Occipital lobe (tissue), 3 donors: ENCODE data around the gene FCRLB. TPM values are rescaled to one million over a fixed set of nuclear protein-coding genes. Genes with fewer than 3 reads are reported as not detected.
"Not testable (repeated sequence)": the region's sequence is repeated elsewhere in the genome, so short reads cannot be mapped to it uniquely, and the experiment has no call there.

Source experiments
- DNase-seq: peaks from one replicate; lab custom pipeline; 2025; lab: John Stamatoyannopoulos, UW
- small RNA-seq: library from RNA; depleted of rRNA; stranded (forward); fragments of <200 nt; gene quantifications from one replicate; pipeline ENCODE3, GENCODE V24; 2014
- total RNA-seq: library from RNA; depleted of rRNA; stranded (reverse); fragments of >200 nt; gene quantifications from one replicate; pipeline ENCODE4 v1.2.3, GENCODE V29; 2014

FCRLB gene
- total RNA-seq, 1 donor from 2014 or later = 3.1 TPM

- no peak for DNase-seq
Measured at GRCh38 chr1:161740921-161741320, 19.6 kb downstream of the FCRLB start.

GRCh38 chr1:161743231-161743630 is 21.9 kb downstream of the FCRLB start:
- DNase-seq = no peak

GRCh38 chr1:161747801-161748200 is 26.5 kb downstream of the FCRLB start:
- DNase-seq = no peak

- peak; percentile 94 for DNase-seq
Measured at GRCh38 chr1:161749509-161750407, 28.4 kb downstream of the FCRLB start, which contains the start of gene DUSP12. Gene DUSP12 (plus strand): TSS chr1:161749786. CDS start chr1:161749802, 16 bp downstream.

- DNase-seq = no peak
Measured at GRCh38 chr1:161763522-161764098, 42.3 kb downstream of the FCRLB start.

- DNase-seq = peak; percentile 82
Measured at GRCh38 chr1:161766102-161766981, 45.0 kb downstream of the FCRLB start, which contains the start of gene ATF6. Gene ATF6 (plus strand): TSS chr1:161766320. CDS start chr1:161766361, 41 bp downstream.

GRCh38 chr1:161768461-161768860 is 47.1 kb downstream of the FCRLB start:
- no peak for DNase-seq

- DNase-seq = no peak
Measured at GRCh38 chr1:161768986-161769672, 47.8 kb downstream of the FCRLB start.

- DNase-seq = not testable (repeated sequence)
Measured at GRCh38 chr1:161769673-161770045, 48.3 kb downstream of the FCRLB start.

- DNase-seq = no peak
Measured at GRCh38 chr1:161770250-161770649, 48.9 kb downstream of the FCRLB start.

GRCh38 chr1:161771161-161771560 is 49.8 kb downstream of the FCRLB start:
- no peak for DNase-seq

- no peak for DNase-seq
Measured at GRCh38 chr1:161771973-161772372, 50.6 kb downstream of the FCRLB start.

- DNase-seq = no peak
Measured at GRCh38 chr1:161772397-161772796, 51.1 kb downstream of the FCRLB start.

GRCh38 chr1:161773791-161774190 is 52.4 kb downstream of the FCRLB start:
- DNase-seq = no peak

GRCh38 chr1:161777261-161777660 is 55.9 kb downstream of the FCRLB start:
- DNase-seq = no peak

Small RNAs within 50 kb of the gene (small RNA-seq; reads per million reads assigned to genes)
- gene RF00019 = not detected
- not detected for gene RN7SL466P

Other genes with a start within 250 kb of the FCRLB start
- gene FCGR2A, start 216.1 kb upstream of the FCRLB start, total RNA-seq = 8.4 TPM
- gene HSPA6, start 197.0 kb upstream of the FCRLB start, total RNA-seq = 0.31 TPM
- gene FCGR3A, start 171.7 kb upstream of the FCRLB start, total RNA-seq = 4.7 TPM
- 0.31 TPM for gene FCGR3B, start 90.4 kb upstream of the FCRLB start, total RNA-seq
- gene FCGR2B, start 58.4 kb upstream of the FCRLB start, total RNA-seq = 0.47 TPM
- gene FCRLA, start 14.3 kb upstream of the FCRLB start, total RNA-seq = not detected
- gene DUSP12, start 28.2 kb downstream of the FCRLB start, total RNA-seq = 83.0 TPM
- 31.0 TPM for gene ATF6, start 44.8 kb downstream of the FCRLB start, total RNA-seq